Body of pancreas (tissue), 4 donors: ENCODE data around the gene IL31RA.

Source experiments
- POLR2A ChIP-seq, 3 donors: fragments of 450-650 bp; IDR thresholded peaks; one replicate each; pipeline ENCODE4 v1.6.1; 2016; ENCODE audit warnings: antibody characterized with exemption in 3 of 3, mild to moderate bottlenecking in 2 of 3
- TF ChIP-seq, protein P1 (sequence below), 7 experiments: fragments of 450-650 bp in 4 of 7; fragments of 200-600 bp in 3 of 7; sonication (generic) in 3 of 7; IDR thresholded peaks; one replicate each; pipeline ENCODE4 v1.5.1; 2016 to 2019; ENCODE audit warnings: antibody characterized with exemption in 7 of 7

DNA sequence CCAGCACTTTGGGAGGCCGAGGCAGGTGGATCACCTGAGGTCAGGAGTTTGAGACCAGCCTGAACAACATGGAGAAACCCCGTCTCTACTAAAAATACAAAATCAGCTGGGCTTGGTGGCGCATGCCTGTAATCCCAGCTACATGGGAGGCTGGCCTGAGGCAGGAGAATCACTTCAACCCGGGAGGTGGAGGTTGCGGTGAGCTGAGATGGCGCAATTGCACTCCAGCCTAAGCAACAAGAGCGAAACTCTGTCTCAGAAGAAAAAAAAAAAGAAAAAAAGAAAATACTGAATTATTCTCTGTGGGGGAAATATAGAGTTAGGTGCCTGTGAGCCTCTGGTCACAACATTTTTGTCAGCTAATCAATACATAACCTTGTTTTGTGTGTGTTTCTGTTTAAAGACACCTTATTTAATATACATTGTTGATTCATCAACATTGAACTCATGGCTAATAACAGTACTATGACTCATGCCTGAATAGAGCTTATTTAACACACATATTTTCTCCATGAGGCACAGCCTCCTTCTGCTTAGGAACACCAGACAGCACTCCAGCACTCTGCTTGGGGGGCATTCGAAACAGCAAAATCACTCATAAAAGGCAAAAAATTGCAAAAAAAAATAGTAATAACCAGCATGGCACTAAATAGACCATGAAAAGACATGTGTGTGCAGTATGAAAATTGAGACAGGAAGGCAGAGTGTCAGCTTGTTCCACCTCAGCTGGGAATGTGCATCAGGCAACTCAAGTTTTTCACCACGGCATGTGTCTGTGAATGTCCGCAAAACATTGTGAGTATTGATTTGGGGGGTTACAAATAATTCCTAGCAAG lies at the start of gene IL31RA:
- no peak for TF ChIP-seq POLR2A (IDR thresholded peaks at IDR 0.05)
- TF ChIP-seq, protein P1, sequence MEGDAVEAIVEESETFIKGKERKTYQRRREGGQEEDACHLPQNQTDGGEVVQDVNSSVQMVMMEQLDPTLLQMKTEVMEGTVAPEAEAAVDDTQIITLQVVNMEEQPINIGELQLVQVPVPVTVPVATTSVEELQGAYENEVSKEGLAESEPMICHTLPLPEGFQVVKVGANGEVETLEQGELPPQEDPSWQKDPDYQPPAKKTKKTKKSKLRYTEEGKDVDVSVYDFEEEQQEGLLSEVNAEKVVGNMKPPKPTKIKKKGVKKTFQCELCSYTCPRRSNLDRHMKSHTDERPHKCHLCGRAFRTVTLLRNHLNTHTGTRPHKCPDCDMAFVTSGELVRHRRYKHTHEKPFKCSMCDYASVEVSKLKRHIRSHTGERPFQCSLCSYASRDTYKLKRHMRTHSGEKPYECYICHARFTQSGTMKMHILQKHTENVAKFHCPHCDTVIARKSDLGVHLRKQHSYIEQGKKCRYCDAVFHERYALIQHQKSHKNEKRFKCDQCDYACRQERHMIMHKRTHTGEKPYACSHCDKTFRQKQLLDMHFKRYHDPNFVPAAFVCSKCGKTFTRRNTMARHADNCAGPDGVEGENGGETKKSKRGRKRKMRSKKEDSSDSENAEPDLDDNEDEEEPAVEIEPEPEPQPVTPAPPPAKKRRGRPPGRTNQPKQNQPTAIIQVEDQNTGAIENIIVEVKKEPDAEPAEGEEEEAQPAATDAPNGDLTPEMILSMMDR (IDR thresholded peaks at IDR 0.05) = no peak
